ENCODE results near the gene PTPN11. TPM values are rescaled to one million over a fixed set of nuclear protein-coding genes. Genes with fewer than 3 reads are reported as not detected.

The PTPN11 gene
- polyA plus RNA-seq, 1 of the 3 experiments (the other 2 are of a cell fraction): 48.3 TPM

DNA sequence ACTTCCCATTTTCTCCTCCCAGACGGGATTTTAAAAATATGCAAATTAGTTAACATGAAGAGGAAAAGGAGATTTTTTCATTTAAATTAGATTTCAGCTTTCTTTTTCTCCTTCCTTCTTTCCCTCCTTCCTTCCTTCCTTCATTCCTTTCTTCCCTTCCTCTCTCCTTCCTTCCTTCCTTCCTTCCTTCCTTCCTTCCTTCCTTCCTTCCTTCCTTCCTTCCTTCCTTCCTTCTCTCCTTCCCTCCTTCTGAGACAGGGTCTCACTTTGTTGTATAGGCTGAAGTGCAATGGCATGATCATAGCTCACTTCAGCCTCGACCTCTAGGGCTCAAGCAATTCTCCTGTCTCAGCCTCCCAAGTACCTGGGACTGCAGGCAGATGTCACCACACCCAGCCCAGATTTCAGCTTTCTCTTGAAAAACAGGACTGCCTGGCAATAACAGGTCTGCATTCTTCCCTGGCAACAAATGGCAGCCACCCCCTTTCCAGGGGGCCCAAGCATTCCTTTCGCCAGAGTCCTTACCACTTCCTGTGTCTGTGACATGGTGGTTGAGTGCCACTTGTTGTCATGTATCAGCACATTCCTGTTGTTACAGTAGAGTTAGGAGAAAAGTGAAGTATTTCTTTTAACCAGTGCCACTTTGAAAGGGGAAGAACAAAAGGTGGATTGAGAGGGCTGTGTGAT lies 119.1 kb downstream of the PTPN11 start:
- 58% methylated on average over 3 of the region's 3 CpGs for whole genome bisulfite sequencing (ENCODE audit: low lambda C conversion rate)
- ChIA-PET CTCF (no interaction called here), POLR2A (no interaction called here)

GRCh38 chr12:112538740-112539139 lies 120.0 kb downstream of the PTPN11 start:
- POLR2A ChIA-PET: no interaction called here
- DNase-seq: no peak

More for the DNA sequence above, 119.1 kb downstream of the PTPN11 start:
- Histone ChIP-seq H3K79me2 (ENCODE audit: insufficient read depth) (no peaks in the 10 kb centered on the region), H3K9ac (no peak overlapping the region), H3K4me2 (no peak overlapping the region), H3K4me3 (ENCODE audit: low read depth in 2 of 2, low read length in 1 of 2) (no peak overlapping the region), H3K27me3 (ENCODE audit: insufficient read depth) (no peaks in the 10 kb centered on the region), H3K36me3 (replicated peaks in 1 of 2; ENCODE audit: control insufficient read depth in 1 of 2, insufficient read depth in 2 of 2, low read length in 1 of 2) (no peaks in the 10 kb centered on the region), H3K9me3 (no peaks in the 10 kb centered on the region), H3F3A (replicated peaks; ENCODE audit: insufficient read depth) (no peaks in the 10 kb centered on the region), H3K27ac (ENCODE audit: low read depth in 2 of 2, low read length in 1 of 2) (no peak overlapping the region), H3K4me1 (ENCODE audit: control insufficient read depth in 1 of 2, insufficient read depth in 2 of 2, low read depth in 1 of 2, low read length in 1 of 2) (peaks cover 0 to 5% of the 10 kb centered on the region in 2 experiments; a peak in 1 of 4 replicates), H3K9me2 (no peaks in the 10 kb centered on the region), H4K20me1 (ENCODE audit: insufficient read depth) (no peaks in the 10 kb centered on the region), H2AFZ (ENCODE audit: low read depth) (peak overlapping the region; percentile 63; the same call in 1 of the 2 replicates)
- TF ChIP-seq RFX5 (IDR thresholded peaks at IDR 0.05; ENCODE audit: low read length) (peak; percentile 62; the same call in 1 of the 2 replicates), TAF1 (IDR thresholded peaks at IDR 0.05; ENCODE audit: borderline replicate concordance, low read depth, low read length) (no peak), SIN3A (IDR thresholded peaks at IDR 0.05; ENCODE audit: borderline replicate concordance, low read depth, low read length) (no peak), TEAD4 (IDR thresholded peaks at IDR 0.05; ENCODE audit: borderline replicate concordance, insufficient read depth) (no peak)
- DNase-seq: peak; percentile 48

More at GRCh38 chr12:112538740-112539139, 120.0 kb downstream of the PTPN11 start:
- Histone ChIP-seq H3F3A (replicated peaks; ENCODE audit: insufficient read depth) (no peaks in the 10 kb centered on the region), H3K4me1 (ENCODE audit: control insufficient read depth in 1 of 2, insufficient read depth in 2 of 2, low read depth in 1 of 2, low read length in 1 of 2) (peaks cover 0 to 5% of the 10 kb centered on the region in 2 experiments; a peak in 1 of 4 replicates), H3K9me2 (no peaks in the 10 kb centered on the region), H3K36me3 (replicated peaks in 1 of 2; ENCODE audit: control insufficient read depth in 1 of 2, insufficient read depth in 2 of 2, low read length in 1 of 2) (no peaks in the 10 kb centered on the region), H3K79me2 (ENCODE audit: insufficient read depth) (no peaks in the 10 kb centered on the region), H3K9ac (no peak overlapping the region), H3K9me3 (no peaks in the 10 kb centered on the region), H2AFZ (ENCODE audit: low read depth) (no peak overlapping the region), H3K4me3 (ENCODE audit: low read depth in 2 of 2, low read length in 1 of 2) (no peak overlapping the region), H3K27me3 (ENCODE audit: insufficient read depth) (no peaks in the 10 kb centered on the region), H3K4me2 (no peak overlapping the region), H3K27ac (ENCODE audit: low read depth in 2 of 2, low read length in 1 of 2) (no peak overlapping the region), H4K20me1 (ENCODE audit: insufficient read depth) (no peaks in the 10 kb centered on the region)
- no peak for TF ChIP-seq RXRA (IDR thresholded peaks at IDR 0.05; ENCODE audit: borderline replicate concordance, low read depth)
- no peak for TF ChIP-seq CTCF (IDR thresholded peaks at IDR 0.05)
- no peak for TF ChIP-seq TEAD4 (IDR thresholded peaks at IDR 0.05; ENCODE audit: borderline replicate concordance, insufficient read depth)
- TF ChIP-seq RFX5 (IDR thresholded peaks at IDR 0.05; ENCODE audit: low read length): no peak
- no peak for TF ChIP-seq GATA2 (CRISPR knock-in tag; IDR thresholded peaks at IDR 0.05)
- TF ChIP-seq USF2 (IDR thresholded peaks at IDR 0.05; ENCODE audit: borderline replicate concordance, low read depth, low read length): no peak
- TF ChIP-seq SIN3A (IDR thresholded peaks at IDR 0.05; ENCODE audit: borderline replicate concordance, low read depth, low read length): no peak
- TF ChIP-seq USF1 (IDR thresholded peaks at IDR 0.05; ENCODE audit: borderline replicate concordance, low read depth): no peak
- no peak for TF ChIP-seq ELF1 (IDR thresholded peaks at IDR 0.05)
- TF ChIP-seq, protein P1, sequence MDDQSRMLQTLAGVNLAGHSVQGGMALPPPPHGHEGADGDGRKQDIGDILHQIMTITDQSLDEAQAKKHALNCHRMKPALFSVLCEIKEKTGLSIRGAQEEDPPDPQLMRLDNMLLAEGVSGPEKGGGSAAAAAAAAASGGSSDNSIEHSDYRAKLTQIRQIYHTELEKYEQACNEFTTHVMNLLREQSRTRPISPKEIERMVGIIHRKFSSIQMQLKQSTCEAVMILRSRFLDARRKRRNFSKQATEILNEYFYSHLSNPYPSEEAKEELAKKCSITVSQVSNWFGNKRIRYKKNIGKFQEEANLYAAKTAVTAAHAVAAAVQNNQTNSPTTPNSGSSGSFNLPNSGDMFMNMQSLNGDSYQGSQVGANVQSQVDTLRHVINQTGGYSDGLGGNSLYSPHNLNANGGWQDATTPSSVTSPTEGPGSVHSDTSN (IDR thresholded peaks at IDR 0.05): no peak
- no peak for TF ChIP-seq TCF12 (IDR thresholded peaks at IDR 0.05)
- no peak for TF ChIP-seq NFIC (IDR thresholded peaks at IDR 0.05; ENCODE audit: borderline replicate concordance)
- TF ChIP-seq RCOR1 (IDR thresholded peaks at IDR 0.05; ENCODE audit: low read length): no peak
- no peak for TF ChIP-seq FOXJ3 (CRISPR knock-in tag; IDR thresholded peaks at IDR 0.05)
- no peak for TF ChIP-seq EZH2phosphoT487 (IDR thresholded peaks at IDR 0.05; ENCODE audit: borderline replicate concordance, low read depth)
- CTCF ChIA-PET: interaction anchor here (0.7 to 1.3 kb wide), 3 partner anchors 26 to 130 kb away, joined by 3 to 4 read pairs (median 4); no protein-coding TSS in a partner anchor
- WGBS (ENCODE audit: low lambda C conversion rate): 54% methylated on average over 2 of the region's 2 CpGs

Measured in SK-N-SH (cell line).